OCI-LY7 (cell line): ENCODE results near the gene LDLRAD4. TPM values are rescaled to one million over a fixed set of nuclear protein-coding genes. Genes with fewer than 3 reads are reported as not detected.

Source experiments
- BruUV-seq: library from RNA; stranded (reverse); fragments of 400-500 nt; replicated peaks from 2 replicates; lab custom pipeline; 2021; lab: Mats Ljungman, UMichigan
- CTCF ChIA-PET: fragments of 300-600 bp; sonication (Branson Sonifier 250); formaldehyde crosslinking; loops from one replicate; lab custom pipeline; 2022; ENCODE audit warnings: antibody characterized with exemption; ENCODE audit not compliant: unreplicated experiment; lab: Charles Lee
- POLR2A ChIA-PET: fragments of 300-600 bp; sonication (Branson Sonifier 250); formaldehyde crosslinking; loops from one replicate; lab custom pipeline; 2022; ENCODE audit warnings: antibody characterized with exemption; lab: Charles Lee
- DNase-seq: peaks from one replicate; pipeline ENCODE4 v3.0.0-alpha.2; 2015; ENCODE audit warnings: low spot score
- H2AFZ ChIP-seq: fragments of 200-600 bp; sonication (generic), shearing (Covaris generic); 2 replicates; pipeline ENCODE4 v1.6.1; 2014; ENCODE audit warnings: mild to moderate bottlenecking, antibody characterized with exemption, low read length, moderate library complexity
- H3K27ac ChIP-seq: fragments of 200-600 bp; sonication (generic); 2 replicates; pipeline ENCODE4 v1.5.1; 2014; ENCODE audit warnings: mixed run types, low read depth, mild to moderate bottlenecking, moderate library complexity, low read length, inconsistent platforms; ENCODE audit not compliant: poor library complexity, severe bottlenecking
- H3K36me3 ChIP-seq: fragments of 200-600 bp; sonication (generic); 2 replicates; pipeline ENCODE4 v1.6.1; 2014; ENCODE audit warnings: mild to moderate bottlenecking, antibody characterized with exemption, low read length, moderate library complexity, mixed read lengths; ENCODE audit not compliant: insufficient read depth
- H3K4me1 ChIP-seq: fragments of 200-600 bp; sonication (generic); 2 replicates; pipeline ENCODE4 v1.5.1; 2014; ENCODE audit warnings: mild to moderate bottlenecking, low read length; ENCODE audit not compliant: insufficient read depth, poor library complexity, severe bottlenecking
- H3K4me2 ChIP-seq: fragments of 200-600 bp; sonication (generic); 2 replicates; pipeline ENCODE4 v1.6.1; 2014; ENCODE audit warnings: mild to moderate bottlenecking, low read length
- H3K4me3 ChIP-seq: fragments of 200-600 bp; sonication (generic); 2 replicates; pipeline ENCODE4 v1.5.1; 2014; ENCODE audit warnings: mild to moderate bottlenecking, low read depth, low read length; ENCODE audit not compliant: poor library complexity, severe bottlenecking
- H3K79me2 ChIP-seq: fragments of 200-600 bp; sonication (generic); 2 replicates; pipeline ENCODE4 v1.6.1; 2016; ENCODE audit warnings: low read depth, mild to moderate bottlenecking, low read length, moderate library complexity, mixed read lengths; ENCODE audit not compliant: insufficient read depth
- H3K9me2 ChIP-seq: fragments of 200-600 bp; sonication (generic); 2 replicates; pipeline ENCODE4 v1.6.1; 2016; ENCODE audit warnings: mild to moderate bottlenecking, low read length, mixed read lengths; ENCODE audit not compliant: insufficient read depth
- H3K9me3 ChIP-seq: fragments of 200-600 bp; sonication (generic); 2 replicates; pipeline ENCODE4 v1.6.1; 2014; ENCODE audit warnings: mild to moderate bottlenecking, mixed run types, low read length, mixed read lengths
- H4K20me1 ChIP-seq: fragments of 200-600 bp; sonication (generic); 2 replicates; pipeline ENCODE4 v1.6.1; 2014; ENCODE audit warnings: mild to moderate bottlenecking, antibody characterized with exemption, low read length, moderate library complexity, mixed read lengths; ENCODE audit not compliant: insufficient read depth
- CTCF ChIP-seq: fragments of 200-600 bp; sonication (generic); conservative IDR thresholded peaks from 2 replicates; pipeline ENCODE4 v1.5.1; 2014; ENCODE audit warnings: mild to moderate bottlenecking, antibody characterized with exemption, low read length, moderate library complexity, mixed read lengths
- EZH2phosphoT487 ChIP-seq: fragments of 200-600 bp; sonication (generic); IDR thresholded peaks from 2 replicates; pipeline ENCODE4 v1.6.1; 2018; ENCODE audit warnings: low read depth, borderline replicate concordance, mild to moderate bottlenecking, mixed run types, antibody characterized with exemption, low read length, moderate library complexity, mixed read lengths
- intact Hi-C: fragments of 100-400 bp; cut with micrococcal nuclease; formaldehyde crosslinking; loops from one replicate; pipeline ENCODE4 v1.10.0; 2022; ENCODE audit not compliant: unreplicated experiment
- total RNA-seq, 2 experiments: library from RNA; depleted of rRNA in 1 of 2; stranded (reverse); fragments of >200 nt in 1 of 2; shearing (Covaris generic) in 1 of 2; gene quantifications; 2 replicates each; pipeline ENCODE4 v1.2.3, GENCODE V29; 2014 to 2022

Gene LDLRAD4
- total RNA-seq, 2 experiments from 2014 or later = 26.2 to 43.8 TPM

- Histone ChIP-seq H2AFZ (no peak overlapping the region), H4K20me1 (no peaks in the 10 kb centered on the region), H3K9me2 (no peaks in the 10 kb centered on the region), H3K4me2 (no peak overlapping the region), H3K4me3 (no peak overlapping the region), H3K27ac (no peak overlapping the region), H3K9me3 (no peaks in the 10 kb centered on the region), H3K4me1 (no peaks in the 10 kb centered on the region), H3K79me2 (no peaks in the 10 kb centered on the region), H3K36me3 (no peaks in the 10 kb centered on the region)
- TF ChIP-seq CTCF (no peak), EZH2phosphoT487 (no peak)
- ChIA-PET POLR2A (no interaction called here), CTCF (no interaction called here)
- BruUV-seq = no TSS peak
- no peak for DNase-seq
- intact Hi-C loops = no loop called here
Observed at GRCh38 chr18:13223311-13224143, 5.0 kb downstream of the LDLRAD4 start.

- BruUV-seq = no TSS peak
- Histone ChIP-seq H3K27ac (no peak overlapping the region), H4K20me1 (no peaks in the 10 kb centered on the region), H3K9me2 (no peaks in the 10 kb centered on the region), H3K4me2 (no peak overlapping the region), H3K4me3 (no peak overlapping the region), H3K9me3 (no peaks in the 10 kb centered on the region), H2AFZ (no peak overlapping the region), H3K79me2 (no peaks in the 10 kb centered on the region), H3K4me1 (no peaks in the 10 kb centered on the region), H3K36me3 (no peaks in the 10 kb centered on the region)
- CTCF ChIA-PET = no interaction called here
- no peak for DNase-seq
- TF ChIP-seq CTCF (no peak), EZH2phosphoT487 (no peak)
- intact Hi-C loops = no loop called here
- POLR2A ChIA-PET = no interaction called here
Observed at GRCh38 chr18:13225261-13225660, 6.7 kb downstream of the LDLRAD4 start.

- Histone ChIP-seq H3K27ac (no peak overlapping the region), H3K79me2 (no peaks in the 10 kb centered on the region), H2AFZ (no peak overlapping the region), H3K9me3 (no peaks in the 10 kb centered on the region), H3K4me3 (no peak overlapping the region), H3K36me3 (no peaks in the 10 kb centered on the region), H4K20me1 (no peaks in the 10 kb centered on the region), H3K4me1 (no peaks in the 10 kb centered on the region), H3K9me2 (no peaks in the 10 kb centered on the region), H3K4me2 (no peak overlapping the region)
- no peak for TF ChIP-seq CTCF
- no peak for TF ChIP-seq EZH2phosphoT487
- POLR2A ChIA-PET = no interaction called here
- BruUV-seq = no TSS peak
- intact Hi-C loops = no loop called here
- DNase-seq = no peak
- CTCF ChIA-PET = no interaction called here
Observed at GRCh38 chr18:13226533-13227144, 8.1 kb downstream of the LDLRAD4 start.
